ENCODE measurements around the gene METAP2.

METAP2 gene

GRCh38 chr12:95517246-95517645 is 43.3 kb downstream of the METAP2 start:
- no peak for DNase-seq (ENCODE audit: low read depth, low spot score)
- ChIA-PET POLR2A (no interaction called here), CTCF (interaction anchor here (1.0 to 1.5 kb wide), 3 partner anchors 18 to 30 kb away, joined by 4 to 6 read pairs (median 5); no protein-coding TSS in a partner anchor)
- TF ChIP-seq, protein P1, sequence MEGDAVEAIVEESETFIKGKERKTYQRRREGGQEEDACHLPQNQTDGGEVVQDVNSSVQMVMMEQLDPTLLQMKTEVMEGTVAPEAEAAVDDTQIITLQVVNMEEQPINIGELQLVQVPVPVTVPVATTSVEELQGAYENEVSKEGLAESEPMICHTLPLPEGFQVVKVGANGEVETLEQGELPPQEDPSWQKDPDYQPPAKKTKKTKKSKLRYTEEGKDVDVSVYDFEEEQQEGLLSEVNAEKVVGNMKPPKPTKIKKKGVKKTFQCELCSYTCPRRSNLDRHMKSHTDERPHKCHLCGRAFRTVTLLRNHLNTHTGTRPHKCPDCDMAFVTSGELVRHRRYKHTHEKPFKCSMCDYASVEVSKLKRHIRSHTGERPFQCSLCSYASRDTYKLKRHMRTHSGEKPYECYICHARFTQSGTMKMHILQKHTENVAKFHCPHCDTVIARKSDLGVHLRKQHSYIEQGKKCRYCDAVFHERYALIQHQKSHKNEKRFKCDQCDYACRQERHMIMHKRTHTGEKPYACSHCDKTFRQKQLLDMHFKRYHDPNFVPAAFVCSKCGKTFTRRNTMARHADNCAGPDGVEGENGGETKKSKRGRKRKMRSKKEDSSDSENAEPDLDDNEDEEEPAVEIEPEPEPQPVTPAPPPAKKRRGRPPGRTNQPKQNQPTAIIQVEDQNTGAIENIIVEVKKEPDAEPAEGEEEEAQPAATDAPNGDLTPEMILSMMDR (IDR thresholded peaks at IDR 0.05; ENCODE audit: insufficient read depth, low read length, missing control alignments), result no peak
- H3K4me3 ChIP-seq (ENCODE audit: low read depth, low read length), result no peak overlapping the region

GRCh38 chr12:95518944-95519343 is 45.0 kb downstream of the METAP2 start:
- ChIA-PET POLR2A (no interaction called here), CTCF (no interaction called here)
- TF ChIP-seq, protein P1 (IDR thresholded peaks at IDR 0.05; ENCODE audit: insufficient read depth, low read length, missing control alignments), result no peak
- DNase-seq (ENCODE audit: low read depth, low spot score), result no peak
- H3K4me3 ChIP-seq (ENCODE audit: low read depth, low read length), result no peak overlapping the region

DNA sequence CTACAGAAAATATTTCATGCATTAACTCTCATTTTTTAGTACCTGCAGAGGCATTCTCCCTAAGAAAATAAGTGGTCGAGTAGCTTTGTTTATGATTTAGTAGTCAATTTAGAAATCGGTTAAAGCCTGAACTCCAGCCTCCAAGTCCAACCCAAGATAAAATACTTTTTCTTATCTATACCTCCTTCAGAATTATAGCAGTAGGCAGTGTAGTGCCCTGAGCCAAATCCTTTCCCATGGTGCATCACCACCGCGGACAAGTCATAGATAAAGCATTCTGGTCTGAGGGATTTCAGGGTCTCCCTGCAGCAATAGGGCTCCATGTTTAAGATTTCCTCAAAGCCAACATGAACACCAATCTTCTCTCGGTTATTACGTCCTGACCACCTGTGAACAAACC is 46.9 kb downstream of the METAP2 start:
- H3K4me3 ChIP-seq (ENCODE audit: low read depth, low read length), result no peak overlapping the region
- ChIA-PET POLR2A (no interaction called here), CTCF (interaction anchor here (1.4 kb wide), 1 partner anchor 404 kb away, joined by 3 read pairs; no protein-coding TSS in a partner anchor)
- no peak for DNase-seq (ENCODE audit: low read depth, low spot score)
- TF ChIP-seq, protein P1 (IDR thresholded peaks at IDR 0.05; ENCODE audit: insufficient read depth, low read length, missing control alignments), result no peak

DNA sequence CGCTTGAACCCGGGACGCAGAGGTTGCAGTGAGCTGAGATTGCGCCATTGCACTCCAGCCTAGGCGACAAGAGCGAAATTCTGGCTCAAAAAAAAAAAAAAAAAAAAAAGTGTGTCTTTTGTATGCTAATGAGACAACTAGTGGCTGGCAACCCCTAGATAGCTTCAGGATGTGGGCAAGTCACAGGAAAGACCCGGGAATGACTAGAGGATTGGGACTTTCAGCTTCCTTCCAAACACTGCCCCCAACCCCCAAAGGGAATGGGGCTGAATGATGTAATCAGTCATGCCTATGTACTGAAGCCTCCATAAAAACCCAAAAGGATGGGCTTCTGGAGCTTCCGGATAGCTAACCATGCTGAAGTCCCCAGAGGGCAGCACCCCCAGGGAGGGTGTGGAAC is 48.7 kb downstream of the METAP2 start:
- DNase-seq (ENCODE audit: low read depth, low spot score), result no peak
- CTCF ChIA-PET, result interaction anchor here (1.3 kb wide), 1 partner anchor 13 kb away, joined by 3 read pairs; no protein-coding TSS in a partner anchor
- TF ChIP-seq, protein P1 (IDR thresholded peaks at IDR 0.05; ENCODE audit: insufficient read depth, low read length, missing control alignments), result no peak
- no peak overlapping the region for H3K4me3 ChIP-seq (ENCODE audit: low read depth, low read length)
- POLR2A ChIA-PET, result no interaction called here

- ChIA-PET CTCF (interaction anchor here (3.1 kb wide), 1 partner anchor 191 kb away, joined by 9 read pairs; no protein-coding TSS in a partner anchor), POLR2A (no interaction called here)
- no peak overlapping the region for H3K4me3 ChIP-seq (ENCODE audit: low read depth, low read length)
- DNase-seq (ENCODE audit: low read depth, low spot score), result no peak
- TF ChIP-seq, protein P1 (IDR thresholded peaks at IDR 0.05; ENCODE audit: insufficient read depth, low read length, missing control alignments), result no peak
These were observed 54.5 kb downstream of the METAP2 start for GRCh38 chr12:95528431-95528830.

- ChIA-PET POLR2A (no interaction called here), CTCF (interaction anchor here (1.0 to 3.1 kb wide), 4 partner anchors 9 to 413 kb away, joined by 3 to 9 read pairs (median 4); no protein-coding TSS in a partner anchor)
- DNase-seq (ENCODE audit: low read depth, low spot score), result no peak
- TF ChIP-seq, protein P1 (IDR thresholded peaks at IDR 0.05; ENCODE audit: insufficient read depth, low read length, missing control alignments), result no peak
- H3K4me3 ChIP-seq (ENCODE audit: low read depth, low read length), result no peak overlapping the region
These were observed 55.8 kb downstream of the METAP2 start for GRCh38 chr12:95529693-95530225.

Measured in AG04449 (cell line).